OCI-LY3 (cell line): Measurements from ENCODE around the gene PPP1R12B.

Experiments
- H2AFZ ChIP-seq: fragments of 200-600, 300-600 bp; shearing (Covaris generic); 2 replicates; pipeline ENCODE4 v1.6.0; 2014; ENCODE audit warnings: antibody characterized with exemption, low read depth, low read length
- H3K27ac ChIP-seq: fragments of 200-600, 300-600 bp; sonication (generic); 2 replicates; pipeline ENCODE4 v1.5.1; 2014; ENCODE audit warnings: mild to moderate bottlenecking, low read length, moderate library complexity, mixed read lengths
- H3K27me3 ChIP-seq: fragments of 200-600, 300-600 bp; sonication (generic); 2 replicates; pipeline ENCODE4 v1.6.1; 2014; ENCODE audit warnings: low read depth, low read length, mixed read lengths
- H3K36me3 ChIP-seq: fragments of 200-600, 300-600 bp; sonication (generic); replicated peaks from 2 replicates; pipeline ENCODE3; 2014; ENCODE audit warnings: low read depth, low read length, mixed read lengths
- H3K4me1 ChIP-seq: fragments of 300-600, 200-600 bp; sonication (generic); 2 replicates; pipeline ENCODE4 v1.6.1; 2014; ENCODE audit warnings: low read length, mixed read lengths
- H3K4me2 ChIP-seq: fragments of 200-600, 300-600 bp; sonication (generic); 2 replicates; pipeline ENCODE4 v1.6.1; 2014; ENCODE audit warnings: low read length, mixed read lengths
- H3K4me3 ChIP-seq: fragments of 300-600, 200-600 bp; sonication (generic); 2 replicates; pipeline ENCODE4 v1.5.1; 2014; ENCODE audit warnings: antibody characterized with exemption, mild to moderate bottlenecking, low read length, moderate library complexity
- H3K79me2 ChIP-seq: fragments of 300-600, 200-600 bp; shearing (Covaris generic); 2 replicates; pipeline ENCODE4 v1.6.1; 2014; ENCODE audit warnings: mild to moderate bottlenecking, low read length, mixed read lengths
- H3K9ac ChIP-seq: fragments of 300-600, 200-600 bp; shearing (Covaris generic); 2 replicates; pipeline ENCODE4 v1.6.0; 2014; ENCODE audit warnings: mild to moderate bottlenecking, low read length, moderate library complexity
- H3K9me3 ChIP-seq: fragments of 200-600, 300-600 bp; shearing (Covaris generic); 2 replicates; pipeline ENCODE4 v1.6.1; 2014; ENCODE audit warnings: low read length, mixed read lengths; ENCODE audit not compliant: insufficient read depth
- H4K20me1 ChIP-seq: fragments of 200-600, 300-600 bp; sonication (generic); 2 replicates; pipeline ENCODE4 v1.6.1; 2016; ENCODE audit warnings: low read length, mixed read lengths; ENCODE audit not compliant: insufficient read depth
- CTCF ChIP-seq: fragments of 200-600, 300-600 bp; sonication (generic); IDR thresholded peaks from 2 replicates; pipeline ENCODE4 v1.5.1; 2014; ENCODE audit warnings: antibody characterized with exemption, low read length, low read depth
- EZH2phosphoT487 ChIP-seq: fragments of 200-600 bp; shearing (Covaris generic); IDR thresholded peaks from 2 replicates; pipeline ENCODE4 v1.6.1; 2018; ENCODE audit warnings: antibody characterized with exemption, mixed run types, low read depth

The PPP1R12B gene

DNA sequence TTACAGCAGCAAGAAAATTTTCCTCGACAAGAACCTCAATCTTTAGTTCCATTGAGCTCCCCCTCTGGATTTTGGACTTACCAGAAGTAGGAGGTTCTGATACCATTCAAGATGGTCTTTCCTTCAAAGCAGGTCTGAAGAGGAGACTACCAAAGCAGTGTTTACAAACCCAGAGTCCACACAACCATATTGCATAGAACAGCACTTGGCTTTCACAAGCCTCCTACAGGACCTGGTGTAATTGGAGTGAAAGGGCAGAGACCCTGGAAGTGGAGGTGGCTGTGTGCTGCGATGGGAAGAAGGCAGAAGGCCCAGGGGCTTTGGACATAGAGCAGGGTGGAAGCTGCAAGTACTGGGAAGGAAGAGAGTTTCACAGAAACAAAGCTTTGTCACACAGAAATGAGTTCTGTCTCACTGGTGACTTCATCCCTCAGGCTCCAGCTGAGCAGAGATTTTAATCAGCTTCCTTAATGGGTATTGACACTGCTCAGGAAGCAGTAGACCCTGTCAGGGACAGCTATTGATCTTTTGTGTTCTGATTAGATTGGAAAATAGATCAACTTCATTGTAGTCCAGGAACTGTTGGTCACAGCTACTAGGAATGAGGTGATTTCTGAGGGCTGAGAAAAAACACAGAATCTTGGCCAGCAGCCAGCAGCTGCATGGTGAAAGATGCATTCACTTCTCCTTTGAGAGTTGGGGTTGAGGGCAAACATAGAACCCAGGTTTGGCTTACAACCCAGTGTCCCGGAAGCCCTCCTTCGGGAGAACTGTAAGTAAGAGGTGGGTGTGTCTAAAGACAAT lies 237.7 kb downstream of the PPP1R12B start:
- no peak overlapping the region for H3K4me2 ChIP-seq

DNA sequence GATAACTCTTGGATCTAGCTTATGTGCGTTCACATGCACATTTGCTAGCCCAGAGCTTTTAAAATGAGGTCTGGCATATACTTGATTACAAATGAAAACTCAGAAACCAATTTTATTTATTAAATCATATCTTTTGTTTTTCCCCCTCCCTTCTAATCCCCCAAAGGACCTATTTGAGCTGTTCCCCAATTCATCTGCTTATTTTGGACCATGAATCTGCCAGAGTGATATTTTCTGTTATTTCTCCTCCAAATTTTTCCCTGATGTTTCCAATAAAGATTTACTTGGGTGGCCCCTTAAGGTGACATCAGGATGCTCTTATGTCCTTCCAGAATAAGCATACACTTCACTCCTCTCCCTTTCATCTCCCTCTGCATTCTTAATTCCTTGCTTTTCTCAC lies 238.4 kb downstream of the PPP1R12B start:
- Histone ChIP-seq H3K9ac (no peak overlapping the region), H3K36me3 (no peaks in the 10 kb centered on the region), H4K20me1 (no peaks in the 10 kb centered on the region), H3K79me2 (no peaks in the 10 kb centered on the region), H3K4me3 (no peak overlapping the region), H3K9me3 (no peaks in the 10 kb centered on the region), H3K4me1 (peaks cover 15% of the 10 kb centered on the region), H3K27me3 (no peaks in the 10 kb centered on the region), H2AFZ (no peak overlapping the region), H3K27ac (no peak overlapping the region), H3K4me2 (no peak overlapping the region)
- TF ChIP-seq CTCF (no peak), EZH2phosphoT487 (no peak)

More for the DNA sequence above, 237.7 kb downstream of the PPP1R12B start:
- Histone ChIP-seq H2AFZ (no peak overlapping the region), H3K27ac (no peak overlapping the region), H4K20me1 (no peaks in the 10 kb centered on the region), H3K36me3 (no peaks in the 10 kb centered on the region), H3K4me1 (peaks cover 15% of the 10 kb centered on the region), H3K27me3 (no peaks in the 10 kb centered on the region), H3K9ac (no peak overlapping the region), H3K79me2 (no peaks in the 10 kb centered on the region), H3K9me3 (no peaks in the 10 kb centered on the region), H3K4me3 (no peak overlapping the region)
- TF ChIP-seq CTCF, result no peak
- no peak for TF ChIP-seq EZH2phosphoT487

GRCh38 chr1:202587859-202588485 lies 239.5 kb downstream of the PPP1R12B start:
- Histone ChIP-seq H4K20me1 (no peaks in the 10 kb centered on the region), H3K4me1 (peaks cover 15% of the 10 kb centered on the region), H3K27ac (no peak overlapping the region), H3K4me2 (no peak overlapping the region), H3K27me3 (no peaks in the 10 kb centered on the region), H2AFZ (no peak overlapping the region), H3K36me3 (no peaks in the 10 kb centered on the region), H3K9ac (no peak overlapping the region), H3K79me2 (no peaks in the 10 kb centered on the region), H3K4me3 (no peak overlapping the region), H3K9me3 (no peaks in the 10 kb centered on the region)
- TF ChIP-seq CTCF (no peak), EZH2phosphoT487 (no peak)

DNA sequence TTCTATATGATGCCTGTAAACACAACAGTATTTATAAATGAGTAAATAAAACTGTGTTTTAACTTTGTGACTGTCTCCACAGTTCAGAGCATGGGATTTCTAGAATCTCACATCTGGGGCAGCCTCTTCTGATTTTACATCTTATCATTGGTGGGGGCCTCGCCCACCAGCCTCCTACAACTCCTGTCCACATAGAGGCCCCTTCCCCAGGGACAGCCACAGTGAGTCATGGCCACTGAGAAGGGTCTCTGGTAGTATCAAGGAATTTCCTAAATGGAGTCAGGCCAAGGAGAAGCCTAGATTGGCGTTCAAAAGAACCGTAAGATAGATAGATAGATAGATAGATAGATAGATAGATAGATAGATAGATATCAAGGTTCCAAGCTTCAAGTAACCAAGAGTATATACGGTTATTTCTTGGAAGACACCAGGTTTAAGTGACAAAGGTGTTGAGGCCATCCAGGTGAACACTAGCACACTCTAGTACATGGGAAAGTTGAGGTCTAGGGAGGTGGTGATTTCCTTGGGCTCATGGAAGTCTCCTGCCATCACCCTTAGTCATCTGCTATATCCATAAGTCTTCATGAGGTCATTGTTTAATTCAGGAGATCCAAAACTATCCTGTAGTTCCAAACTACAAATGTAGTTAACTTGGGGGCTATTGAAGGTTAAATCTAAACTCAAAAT lies 240.1 kb downstream of the PPP1R12B start:
- Histone ChIP-seq H3K36me3 (no peaks in the 10 kb centered on the region), H3K79me2 (no peaks in the 10 kb centered on the region), H3K9ac (no peak overlapping the region), H4K20me1 (no peaks in the 10 kb centered on the region), H3K27ac (no peak overlapping the region), H3K4me2 (no peak overlapping the region), H3K4me3 (no peak overlapping the region), H3K4me1 (peaks cover 15% of the 10 kb centered on the region), H3K9me3 (no peaks in the 10 kb centered on the region), H2AFZ (no peak overlapping the region), H3K27me3 (no peaks in the 10 kb centered on the region)
- TF ChIP-seq EZH2phosphoT487 (no peak), CTCF (no peak)
